Hepatic stellate cell (primary cell): ENCODE data around the gene SLC2A5.
A peak's percentile ranks its signal among the peaks of the same experiment; 100 is the strongest.
"Not testable (repeated sequence)": the region's sequence is repeated elsewhere in the genome, so short reads cannot be mapped to it uniquely, and the experiment has no call there.

Source experiments
- DNase-seq: peaks from one replicate; pipeline ENCODE4 v3.0.0; 2011; ENCODE audit warnings: low spot score

Gene SLC2A5

DNA sequence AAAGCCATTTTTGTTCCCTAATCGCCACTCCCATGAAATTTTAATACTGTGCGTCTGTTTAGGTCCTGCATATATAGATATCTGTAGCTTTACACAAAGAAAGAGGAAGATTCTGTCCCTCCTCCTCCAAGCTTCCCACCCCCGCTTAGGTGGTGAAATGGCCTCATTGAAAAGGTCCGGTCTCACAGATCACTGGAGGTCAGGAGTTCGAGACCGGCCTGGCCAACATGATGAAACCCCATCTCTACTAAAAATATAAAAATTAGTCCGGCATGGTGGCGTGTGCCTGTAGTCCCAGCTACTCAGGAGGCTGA, 64.1 kb downstream of the SLC2A5 start:
- no peak for DNase-seq

DNA sequence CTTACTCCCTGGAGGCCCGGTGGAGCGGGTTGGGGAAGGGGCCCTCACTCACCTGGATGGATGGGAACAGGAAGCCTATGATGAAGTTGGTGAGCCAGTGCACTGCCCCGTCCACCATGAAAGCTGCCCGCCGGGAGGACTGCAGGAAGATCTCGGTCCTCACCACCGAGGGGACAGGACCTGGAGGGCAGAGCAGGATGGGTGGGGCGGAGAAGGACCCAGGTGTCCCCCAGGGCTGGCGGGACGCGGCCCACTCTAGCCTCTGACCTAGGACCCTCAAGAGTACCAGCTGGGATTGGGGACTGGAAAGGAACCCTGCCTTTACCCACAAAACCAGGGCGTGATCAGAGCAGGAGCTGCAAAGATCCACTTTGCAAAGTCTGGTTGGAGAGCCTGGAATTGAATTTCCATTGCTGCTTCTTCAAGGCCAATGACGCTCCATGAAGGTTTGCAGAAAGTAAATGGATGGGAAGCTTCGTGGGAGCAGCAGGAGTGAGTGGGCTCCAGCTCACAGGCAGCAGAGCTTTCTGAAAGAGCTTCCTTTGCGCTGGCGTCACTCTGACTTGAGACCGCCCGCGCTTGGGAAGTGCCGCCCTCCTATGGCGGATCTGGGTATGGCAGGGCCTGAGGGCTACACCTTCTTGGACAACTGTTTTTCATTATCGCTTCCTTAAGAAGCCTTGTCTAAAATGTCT, 64.6 kb downstream of the SLC2A5 start:
- DNase-seq: peak; percentile 89

DNA sequence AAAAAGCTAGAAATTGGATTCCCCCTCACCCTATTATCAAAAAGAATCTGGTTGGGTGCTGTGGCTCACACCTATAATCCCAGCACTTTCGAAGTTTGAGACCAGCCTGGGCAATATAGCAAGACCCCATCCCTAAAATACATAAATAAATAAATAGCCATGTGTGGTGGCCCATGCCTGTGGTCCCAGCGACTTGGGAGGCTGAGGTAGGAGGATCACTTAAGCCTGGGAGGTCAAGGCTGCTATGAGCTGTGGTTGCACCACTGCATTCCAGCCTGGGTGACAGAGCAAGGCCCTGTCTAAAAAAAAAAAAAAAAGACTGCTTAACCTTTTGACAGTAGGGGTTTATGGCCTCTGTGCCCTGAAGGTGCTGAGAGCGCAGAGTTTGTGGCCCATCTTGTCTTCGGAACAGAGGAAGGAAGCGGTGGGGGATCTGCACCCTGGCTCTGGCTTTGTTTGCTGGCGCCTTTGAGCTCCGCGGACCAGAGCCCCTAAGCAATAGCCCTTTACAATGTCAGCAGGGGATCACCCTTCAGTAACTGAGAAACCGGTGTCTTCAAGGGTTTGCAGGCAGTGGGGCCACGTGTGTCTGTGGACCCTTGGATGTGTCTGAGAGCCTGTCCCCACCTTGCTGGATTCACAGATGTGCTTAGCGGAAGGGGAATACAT, 65.3 kb downstream of the SLC2A5 start:
- DNase-seq: no peak

DNA sequence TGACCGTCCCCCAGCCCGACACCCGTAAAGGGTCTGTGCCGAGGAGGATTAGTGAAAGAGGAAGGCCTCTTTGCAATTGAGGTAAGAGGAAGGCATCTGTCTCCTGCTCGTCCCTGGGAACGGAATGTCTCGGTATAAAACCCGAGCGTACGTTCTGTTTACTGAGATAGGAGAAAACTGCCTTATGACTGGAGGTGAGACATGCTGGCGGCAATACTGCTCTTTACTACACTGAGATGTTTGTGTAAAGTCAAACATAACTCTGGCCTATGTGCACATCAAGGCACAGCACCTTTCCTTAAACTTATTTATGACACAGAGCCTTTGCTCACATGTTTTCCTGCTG, 67.2 kb downstream of the SLC2A5 start:
- DNase-seq: not testable (repeated sequence)

DNA sequence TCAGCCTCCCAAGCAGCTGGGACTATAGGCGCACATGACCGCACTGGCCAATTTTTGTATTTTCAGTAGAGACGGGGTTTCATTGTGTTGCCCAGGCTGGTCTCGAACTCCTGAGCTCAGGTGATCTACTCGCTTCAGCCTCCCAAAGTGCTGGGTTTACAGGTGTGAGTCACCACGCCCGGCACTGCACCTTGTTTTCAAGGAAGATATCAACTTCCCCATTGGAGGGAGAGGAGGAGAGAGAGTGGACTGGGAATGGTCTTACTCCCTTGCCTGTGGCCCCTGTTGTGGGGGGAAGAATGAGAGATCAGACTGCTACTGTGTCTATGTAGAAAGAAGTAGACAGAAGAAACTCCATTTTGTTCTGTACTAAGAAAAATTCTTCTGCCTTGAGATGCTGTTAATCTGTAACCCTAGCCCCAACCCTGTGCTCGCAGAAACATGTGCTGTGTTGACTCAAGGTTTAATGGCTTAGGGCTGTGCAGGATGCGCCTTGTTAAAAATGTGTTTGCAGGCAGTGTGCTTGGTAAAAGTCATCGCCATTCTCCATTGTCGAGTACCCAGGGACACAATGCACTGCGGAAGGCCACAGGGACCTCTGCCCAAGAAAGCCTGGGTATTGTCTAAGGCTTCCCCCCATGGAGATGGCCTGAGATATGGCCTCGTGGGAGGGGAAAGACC, 67.8 kb downstream of the SLC2A5 start:
- DNase-seq: not testable (repeated sequence)

DNA sequence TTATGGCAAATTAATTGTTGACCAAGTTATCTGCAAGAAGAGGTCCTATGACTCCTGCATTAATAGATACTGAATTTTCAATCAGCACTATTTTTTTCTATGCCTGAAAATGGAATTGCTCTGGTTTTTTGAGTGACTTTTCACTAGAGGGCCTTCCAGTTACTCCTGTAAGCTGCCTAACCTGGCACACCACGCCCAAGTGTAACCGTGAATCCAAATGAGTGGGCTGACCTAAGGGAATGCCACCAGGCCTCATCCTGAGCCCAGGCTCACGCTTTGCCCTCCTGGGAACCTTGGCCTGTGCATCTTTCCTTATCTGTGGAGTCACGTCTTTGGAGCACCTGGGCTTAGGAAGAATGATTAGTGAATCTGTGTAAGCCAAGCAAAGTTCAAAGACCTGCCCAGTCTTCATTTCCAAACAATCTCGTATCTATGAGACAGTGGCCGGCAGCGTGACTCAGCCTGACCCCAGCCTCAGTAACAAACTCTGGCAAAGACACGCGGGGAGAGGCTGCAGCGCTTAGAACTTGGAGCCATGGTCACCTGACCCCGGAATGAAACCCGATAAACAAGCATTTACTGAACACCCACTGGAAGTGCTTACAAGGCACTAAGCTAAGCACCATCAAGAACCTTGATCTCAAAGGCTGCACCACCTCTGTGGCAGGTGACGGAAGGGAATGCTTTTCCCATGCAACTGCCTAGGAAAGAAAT, 75.3 kb downstream of the SLC2A5 start:
- DNase-seq: not testable (repeated sequence)

DNA sequence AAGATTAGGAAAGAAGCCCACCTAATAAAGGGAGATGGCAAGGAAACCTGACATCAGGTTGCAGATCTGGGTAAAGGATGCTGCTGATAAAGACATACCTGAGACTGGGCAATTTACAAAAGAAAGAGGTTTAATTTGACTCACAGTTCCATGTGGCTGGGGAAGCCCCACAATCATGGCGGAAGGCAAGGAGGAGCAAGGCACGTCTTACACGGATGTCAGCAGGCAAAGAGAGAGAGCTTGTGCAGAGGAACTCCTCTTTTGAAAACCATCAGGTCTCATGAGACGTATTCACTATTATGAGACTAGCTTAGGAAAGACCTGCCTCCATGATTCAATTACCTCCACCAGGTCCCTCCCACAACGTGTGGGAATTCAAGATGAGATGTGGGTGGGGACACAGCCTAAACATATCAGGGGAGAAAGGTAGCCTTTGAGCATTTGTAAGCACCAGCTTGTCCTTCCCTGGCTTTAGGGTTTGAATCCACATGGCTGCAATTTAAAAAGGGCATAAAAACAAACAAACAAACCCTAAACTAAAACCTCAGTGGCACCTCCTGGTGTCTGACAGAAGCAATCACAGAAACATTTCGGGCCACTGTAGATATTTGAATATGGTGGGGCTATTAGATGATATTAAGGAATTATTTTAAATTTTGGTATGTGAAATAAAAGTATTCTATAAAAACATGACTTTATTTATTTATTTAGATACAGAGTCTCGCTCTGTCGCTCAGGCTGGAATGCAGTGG, 76.3 kb downstream of the SLC2A5 start:
- DNase-seq: no peak

DNA sequence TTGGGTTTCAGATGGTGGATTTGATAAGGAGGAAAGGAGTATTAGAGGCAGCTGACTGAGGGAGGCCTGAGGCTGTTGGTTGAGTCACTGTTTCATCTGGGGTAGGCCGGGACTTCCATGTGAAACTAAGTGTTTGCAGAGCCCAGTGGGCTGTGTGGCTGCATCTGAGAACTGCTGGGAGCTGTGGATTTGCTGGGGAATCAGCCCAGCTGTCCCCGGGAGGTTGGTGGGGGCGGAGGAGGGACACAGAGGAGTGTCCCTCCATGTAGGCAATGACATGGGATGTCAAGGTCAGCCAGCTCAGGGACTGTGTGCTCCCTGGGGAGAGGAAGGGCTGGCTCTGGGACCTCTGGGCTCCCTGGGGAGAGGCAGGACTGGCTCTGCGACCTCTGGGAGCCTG, 79.6 kb downstream of the SLC2A5 start:
- no peak for DNase-seq

DNA sequence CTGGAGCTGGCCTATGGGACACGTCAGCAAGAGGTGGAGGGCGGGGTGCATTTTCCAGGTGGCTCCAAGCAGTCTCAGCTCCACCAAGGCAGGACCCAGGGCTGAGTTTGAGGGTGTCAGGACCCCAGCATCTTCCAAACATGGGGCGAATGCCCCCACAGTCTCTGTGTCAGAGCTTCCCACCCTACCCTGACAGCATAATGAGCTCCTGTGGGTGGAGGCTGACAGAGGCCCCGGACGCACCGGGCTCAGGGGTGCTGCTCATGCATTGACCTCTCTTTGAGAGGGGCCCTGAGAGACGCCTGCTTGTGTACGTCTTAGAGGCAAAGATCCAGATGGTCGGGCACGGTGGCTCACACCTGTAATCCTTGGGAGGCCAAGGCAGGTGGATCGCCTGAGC, 80.4 kb downstream of the SLC2A5 start:
- no peak for DNase-seq

DNA sequence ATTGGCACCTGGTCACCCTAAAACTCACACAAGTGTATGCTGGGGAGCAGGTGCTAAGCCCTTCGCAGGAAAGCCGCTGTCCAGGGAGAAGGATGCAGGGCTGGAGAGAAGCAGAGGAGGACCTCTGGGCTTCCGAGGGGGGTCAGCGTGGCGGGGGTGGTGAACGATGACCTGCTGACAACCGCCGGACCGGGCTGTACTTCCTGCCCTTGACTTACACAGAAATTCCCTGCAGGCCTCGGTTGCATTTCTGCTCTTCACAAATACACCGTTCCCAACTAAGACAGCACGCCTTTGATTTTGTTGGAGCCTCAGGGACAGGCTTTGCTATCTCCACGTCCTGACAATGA, 80.8 kb downstream of the SLC2A5 start:
- DNase-seq: no peak

DNA sequence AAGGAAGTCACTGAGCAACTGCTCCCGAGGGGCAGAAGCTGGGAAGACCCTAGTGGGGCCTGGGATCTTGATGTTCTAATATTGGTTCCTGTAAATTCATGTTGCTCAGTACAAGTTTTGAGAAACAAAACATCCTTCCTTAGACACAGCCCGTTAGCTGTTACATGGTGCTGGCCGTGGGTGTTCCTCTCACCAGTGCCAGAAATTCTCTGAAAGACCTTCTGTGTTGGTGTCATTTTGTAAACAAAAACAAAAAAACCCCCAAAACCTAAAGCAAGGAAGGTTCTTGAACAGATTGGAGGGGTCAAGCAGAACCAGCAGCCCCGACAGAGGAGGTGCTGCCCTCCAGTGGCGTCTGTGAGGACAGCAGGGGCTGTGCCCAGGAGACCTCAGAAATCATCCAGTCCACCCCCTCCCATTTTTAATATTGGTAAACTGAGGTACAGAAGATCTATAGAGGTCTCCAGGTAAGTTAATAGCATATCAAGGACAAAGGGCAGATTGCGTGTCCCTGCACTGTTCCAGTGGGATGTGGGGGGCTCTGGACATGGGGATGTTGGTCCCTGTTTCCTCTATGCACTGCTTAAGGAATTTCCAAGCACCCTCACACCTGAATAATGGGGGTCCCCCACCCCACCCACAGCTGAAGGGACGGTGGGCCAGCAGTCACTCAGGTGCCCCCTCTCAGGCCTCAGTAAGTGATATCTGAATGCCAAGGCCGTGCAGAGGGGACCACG, 81.4 kb downstream of the SLC2A5 start:
- peak; percentile 64 for DNase-seq

DNA sequence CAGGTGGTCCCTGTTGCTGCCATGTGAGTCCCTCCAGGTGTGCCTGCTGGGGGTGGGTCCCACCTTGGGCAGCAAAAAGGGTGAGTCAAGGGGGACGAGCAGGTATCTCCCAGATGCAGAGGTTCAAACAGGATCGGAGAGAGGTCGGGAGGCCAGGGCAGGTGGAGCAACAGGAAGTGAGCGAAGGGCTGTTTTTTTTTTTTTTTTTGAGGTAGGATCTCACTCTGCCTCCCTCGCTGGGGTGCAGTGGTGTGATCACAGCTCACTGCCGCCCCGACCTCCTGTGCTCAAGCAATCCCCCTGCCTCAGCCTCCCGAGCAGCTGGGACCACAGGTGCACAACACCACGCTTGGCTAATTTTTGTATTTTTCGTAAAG, 82.6 kb downstream of the SLC2A5 start:
- no peak for DNase-seq

DNA sequence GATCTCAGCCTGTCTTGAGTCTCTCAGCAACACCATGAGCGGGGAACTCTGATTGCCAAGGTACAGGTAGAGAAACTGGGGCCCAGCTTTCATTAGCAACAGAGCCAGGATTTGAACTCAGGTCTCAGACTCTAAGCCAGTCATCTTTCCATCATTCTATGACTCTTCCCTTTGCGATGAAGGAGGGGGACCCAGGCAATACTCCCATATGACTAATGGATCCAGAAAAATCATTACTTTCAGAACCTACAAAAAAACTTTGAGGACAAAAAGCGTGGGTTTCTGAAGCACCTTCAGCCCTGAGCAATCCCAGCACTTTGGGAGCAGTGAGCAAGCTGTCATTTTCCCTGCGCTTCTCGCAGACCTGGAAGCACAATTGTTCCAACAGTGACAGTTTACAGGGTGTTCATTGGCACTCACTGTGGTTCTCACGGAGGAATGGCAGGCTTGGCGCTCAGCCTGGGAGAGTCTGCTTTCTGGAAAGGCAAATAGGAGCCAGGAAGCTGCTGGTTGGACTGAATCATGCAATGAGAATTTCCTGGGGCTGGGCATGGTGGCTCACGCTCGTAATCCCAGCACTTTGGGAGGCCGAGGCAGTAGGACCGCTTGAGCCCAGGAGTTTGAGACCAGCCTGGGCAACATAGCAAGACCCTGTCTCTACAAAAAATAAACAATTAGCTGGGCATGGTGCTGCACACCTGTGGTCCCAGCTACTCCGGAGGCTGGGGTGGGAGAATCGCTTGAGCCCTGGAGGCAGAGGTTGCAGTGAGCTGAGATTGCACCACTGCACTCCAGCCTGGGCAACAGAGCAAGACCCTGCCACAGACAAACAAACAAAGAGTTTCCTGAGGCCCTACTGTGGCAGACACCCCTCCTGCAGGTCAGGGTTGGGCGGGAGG, 83.3 kb downstream of the SLC2A5 start:
- DNase-seq: peak; percentile 88
